HPDE6-E6E7 (cell line): ENCODE data around the gene LRFN3.
"Not testable (repeated sequence)": the region's sequence is repeated elsewhere in the genome, so short reads cannot be mapped to it uniquely, and the experiment has no call there.

Source experiments
- DNase-seq: peaks from one replicate; pipeline ENCODE4 v3.0.0; 2011; ENCODE audit warnings: missing footprints; ENCODE audit errors: extremely low spot score

LRFN3 gene

GRCh38 chr19:35935911-35936737 lies at the start of gene LRFN3:
Gene LRFN3, plus strand, starts transcription at chr19:35936374. Its CDS starts 3,052 bp downstream, at chr19:35939426.
- no peak for DNase-seq

- DNase-seq = no peak
These were observed 49.0 kb upstream of the LRFN3 start for GRCh38 chr19:35887197-35887596.

GRCh38 chr19:35888398-35888797 lies 47.8 kb upstream of the LRFN3 start:
- no peak for DNase-seq

- no peak for DNase-seq
These were observed 46.6 kb upstream of the LRFN3 start for GRCh38 chr19:35889370-35890112.

- no peak for DNase-seq
These were observed 46.0 kb upstream of the LRFN3 start for GRCh38 chr19:35890113-35890650.

- not testable (repeated sequence) for DNase-seq
These were observed 44.4 kb upstream of the LRFN3 start for GRCh38 chr19:35891819-35892218.

GRCh38 chr19:35894342-35894741 lies 41.8 kb upstream of the LRFN3 start:
- DNase-seq = no peak

GRCh38 chr19:35895911-35896642 lies 40.1 kb upstream of the LRFN3 start:
- DNase-seq = no peak

- DNase-seq = no peak
These were observed 39.5 kb upstream of the LRFN3 start for GRCh38 chr19:35896643-35897040.

- no peak for DNase-seq
These were observed 38.3 kb upstream of the LRFN3 start for GRCh38 chr19:35897706-35898451.

GRCh38 chr19:35898499-35898809 lies 37.7 kb upstream of the LRFN3 start:
- no peak for DNase-seq

GRCh38 chr19:35899547-35900214 lies 36.5 kb upstream of the LRFN3 start:
- DNase-seq = peak; percentile 76

GRCh38 chr19:35901055-35901644 lies 35.0 kb upstream of the LRFN3 start:
- DNase-seq = no peak

- DNase-seq = no peak
These were observed 34.1 kb upstream of the LRFN3 start, which contains the start of gene HCST for GRCh38 chr19:35901854-35902661. Gene HCST, plus strand, starts transcription at chr19:35902529. Its CDS starts 65 bp downstream, at chr19:35902594.

GRCh38 chr19:35902870-35903475 lies 33.2 kb upstream of the LRFN3 start:
- DNase-seq = no peak

- peak; percentile 43 for DNase-seq
These were observed 32.5 kb upstream of the LRFN3 start for GRCh38 chr19:35903550-35904179.

GRCh38 chr19:35904311-35905068 lies 31.7 kb upstream of the LRFN3 start:
- no peak for DNase-seq

GRCh38 chr19:35905178-35905727 lies 30.9 kb upstream of the LRFN3 start:
- no peak for DNase-seq
